Esophagus mucosa (tissue), 1 donor: ENCODE results near the gene CALHM4. TPM values are rescaled to one million over a fixed set of nuclear protein-coding genes. Genes with fewer than 3 reads are reported as not detected.
A peak's percentile ranks its signal among the peaks of the same experiment; 100 is the strongest.

Experiments
- ATAC-seq: fragments of 200-7000 bp; cut with Tn5 transposase; one replicate; pipeline ENCODE4 v1.9.1; 2020
- total RNA-seq: library from RNA; stranded (reverse); gene quantifications from one replicate; pipeline ENCODE4 v1.2.4, GENCODE V29; 2023
- donor health status: DM: yes; HTN: yes; CAD: no.

Gene CALHM4
- not detected for total RNA-seq

DNA sequence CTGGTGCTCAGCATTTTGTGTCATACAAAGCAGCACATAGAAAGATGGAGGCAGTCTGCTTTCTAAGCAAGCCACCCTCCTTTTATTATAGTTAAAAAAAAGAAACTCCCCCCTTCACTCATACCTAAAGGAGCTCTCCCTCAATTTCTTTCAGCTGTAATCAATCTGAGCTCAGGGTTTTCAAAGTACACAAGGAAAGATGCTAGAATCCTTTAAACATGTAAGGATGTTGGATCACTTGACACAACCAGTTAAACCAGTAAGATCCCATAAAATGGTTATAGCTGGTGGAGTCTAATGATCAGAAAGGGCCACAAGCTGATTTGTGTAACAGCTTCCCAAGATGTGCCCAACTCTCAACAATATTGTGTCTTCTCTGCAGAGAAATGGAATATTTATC is at the start of gene CALHM4:
TSS of gene CALHM4 (plus strand) at position 301 of the 400 bp plus-strand sequence. CDS start at position 344, 43 bp downstream.
- ATAC-seq: no peak

- no peak for ATAC-seq
Observed at GRCh38 chr6:116507324-116507723, 46.2 kb upstream of the CALHM4 start.

GRCh38 chr6:116508527-116508926 is 45.0 kb upstream of the CALHM4 start:
- ATAC-seq: no peak

GRCh38 chr6:116511424-116512110 is 42.0 kb upstream of the CALHM4 start, which contains the start of gene CALHM5:
Gene CALHM5, plus strand, starts transcription at chr6:116511639. Its CDS starts 58 bp downstream, at chr6:116511697.
- ATAC-seq: peak; percentile 88

DNA sequence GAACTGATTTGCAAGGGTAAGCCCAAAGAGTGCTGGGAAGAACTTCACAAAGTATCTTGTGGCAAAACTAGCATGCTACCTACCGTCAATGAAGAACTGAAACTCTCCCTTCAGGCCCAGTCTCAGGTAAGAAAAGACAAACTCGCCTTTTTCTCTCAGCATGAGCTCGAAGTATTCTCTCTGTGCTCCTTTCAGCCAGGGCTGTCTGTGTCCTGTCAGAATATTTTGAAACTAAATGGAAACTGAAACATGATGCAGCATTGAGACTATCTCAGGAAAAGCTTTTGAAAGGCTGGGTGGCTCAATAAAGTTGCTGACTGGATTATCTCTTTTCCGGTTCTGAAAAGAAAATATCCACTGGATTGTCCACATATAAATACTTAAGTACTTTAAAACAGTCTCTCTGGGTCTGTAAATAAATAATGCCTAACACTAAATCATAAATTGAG is 41.4 kb upstream of the CALHM4 start:
- ATAC-seq: no peak

- no peak for ATAC-seq
Observed at GRCh38 chr6:116512734-116513133, 40.8 kb upstream of the CALHM4 start.

DNA sequence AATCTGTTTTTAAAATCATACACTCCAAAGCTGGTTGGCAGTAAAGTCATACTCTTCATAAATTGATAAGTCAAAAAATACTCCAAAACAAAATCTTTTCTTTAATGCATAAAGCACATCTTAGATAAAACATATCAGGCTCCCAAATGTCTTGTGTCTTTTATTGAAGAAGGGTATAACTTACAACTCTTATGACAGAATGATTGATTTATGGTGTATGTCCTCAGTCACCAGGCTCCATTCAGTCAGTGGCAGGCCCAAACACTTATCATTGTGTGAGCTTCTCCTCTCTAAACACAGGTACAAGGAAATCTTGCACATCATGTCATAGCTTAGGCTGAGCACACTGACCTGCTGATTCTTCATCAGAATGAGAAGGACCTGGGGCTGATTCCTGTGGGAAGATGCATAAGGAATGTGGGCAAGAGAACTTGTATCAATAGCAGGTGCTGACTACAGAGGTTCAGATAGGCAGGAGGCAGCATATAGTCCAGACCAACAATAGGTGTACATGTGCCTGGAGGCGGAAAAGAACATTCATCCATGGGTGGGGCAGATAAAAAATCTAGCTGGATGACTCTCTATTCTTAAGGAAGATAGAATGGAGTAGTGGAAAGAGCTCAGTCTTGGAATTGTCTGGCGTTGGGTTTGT is 40.2 kb upstream of the CALHM4 start:
- ATAC-seq: peak; percentile 57

DNA sequence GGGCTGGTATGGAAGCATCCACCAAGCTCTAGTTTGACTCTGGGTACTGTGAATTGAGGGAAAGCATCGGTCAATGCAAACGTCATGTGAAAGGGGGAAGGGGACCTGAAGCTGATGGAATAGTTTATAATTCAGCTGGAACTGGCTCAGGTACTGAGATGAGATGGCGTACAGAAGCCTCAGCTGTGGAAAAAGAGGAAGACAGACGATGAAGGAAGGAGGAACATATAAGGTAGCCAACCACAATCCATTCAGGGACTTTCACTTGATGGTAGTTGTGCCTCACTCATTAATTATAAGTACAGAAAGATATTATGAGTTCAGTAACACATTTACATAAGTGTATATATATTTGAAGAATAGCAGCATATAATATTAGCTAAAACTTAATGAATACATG is 39.4 kb upstream of the CALHM4 start:
- ATAC-seq: no peak

- no peak for ATAC-seq
Observed at GRCh38 chr6:116515141-116515540, 38.4 kb upstream of the CALHM4 start.

DNA sequence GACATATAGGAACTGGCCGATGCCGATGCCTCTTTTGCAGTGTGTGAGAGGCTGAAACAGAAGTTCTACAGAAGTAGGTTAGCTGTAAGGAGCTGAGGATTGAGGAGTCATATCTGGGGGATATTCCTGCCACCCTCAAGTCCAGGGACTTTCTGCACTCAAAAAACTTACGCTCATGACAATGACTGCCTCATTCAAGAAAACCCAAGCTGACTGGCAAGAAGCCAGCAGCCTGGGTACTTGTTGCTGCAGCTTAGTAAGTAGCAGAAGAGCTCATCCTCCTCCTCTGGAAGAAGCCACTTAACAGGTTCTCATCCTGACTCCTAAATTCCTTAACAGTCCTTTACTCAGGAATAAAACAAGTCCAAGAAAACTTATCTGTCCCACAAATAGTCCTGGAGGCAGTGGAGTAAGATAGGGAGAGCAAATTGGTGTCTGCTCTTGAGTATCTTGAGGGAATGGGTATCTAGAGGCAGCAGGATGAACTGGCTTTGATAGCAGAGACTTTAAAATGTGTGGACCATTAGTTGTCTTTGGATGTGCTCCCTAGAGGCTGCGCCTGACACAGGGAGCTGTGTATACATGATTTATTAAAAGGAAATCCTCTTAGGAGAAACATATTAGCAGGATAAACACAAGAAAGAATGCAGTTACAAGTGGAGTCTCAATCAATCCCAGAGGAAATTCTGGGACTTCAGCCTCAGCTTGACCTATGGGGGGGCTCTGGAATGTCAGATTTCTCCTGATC is 34.8 kb upstream of the CALHM4 start:
- no peak for ATAC-seq

DNA sequence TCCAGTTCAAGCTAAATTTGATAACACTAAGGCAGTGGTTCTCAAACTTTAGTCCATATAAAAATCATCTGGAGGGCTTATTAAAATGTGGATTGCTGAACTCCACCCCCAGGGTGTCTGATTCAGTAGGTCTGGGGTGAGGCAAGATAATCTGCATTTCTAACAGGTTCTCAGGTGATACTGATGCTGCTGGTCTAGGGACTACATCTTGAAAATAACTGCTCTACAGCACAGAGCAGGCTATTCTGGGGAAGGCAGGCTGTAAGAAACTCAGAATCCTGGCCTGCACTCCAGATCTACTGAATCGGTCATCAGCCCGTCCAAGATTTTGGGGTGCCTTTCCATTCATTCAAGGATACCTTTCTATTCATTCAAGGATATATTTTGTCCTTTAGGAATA is 30.7 kb upstream of the CALHM4 start:
- no peak for ATAC-seq

DNA sequence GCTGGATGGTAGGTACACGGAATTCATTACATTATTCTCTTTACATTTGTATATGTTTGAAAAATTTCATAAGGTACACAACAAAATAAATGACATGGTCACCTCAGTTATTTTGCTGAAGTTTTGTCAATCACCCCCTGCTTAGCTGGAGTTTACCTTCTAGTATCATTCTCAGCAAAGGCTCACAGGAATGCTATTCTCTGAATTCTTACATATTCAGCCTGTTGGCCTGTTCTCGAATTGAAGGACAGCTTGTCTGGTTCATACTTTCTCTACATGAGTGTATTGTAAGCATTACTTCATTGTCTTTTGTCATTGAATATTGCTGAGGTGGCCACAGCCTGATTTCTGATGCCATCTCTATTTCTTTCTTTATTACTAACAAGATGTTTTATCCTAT is 29.3 kb upstream of the CALHM4 start:
- ATAC-seq: no peak

DNA sequence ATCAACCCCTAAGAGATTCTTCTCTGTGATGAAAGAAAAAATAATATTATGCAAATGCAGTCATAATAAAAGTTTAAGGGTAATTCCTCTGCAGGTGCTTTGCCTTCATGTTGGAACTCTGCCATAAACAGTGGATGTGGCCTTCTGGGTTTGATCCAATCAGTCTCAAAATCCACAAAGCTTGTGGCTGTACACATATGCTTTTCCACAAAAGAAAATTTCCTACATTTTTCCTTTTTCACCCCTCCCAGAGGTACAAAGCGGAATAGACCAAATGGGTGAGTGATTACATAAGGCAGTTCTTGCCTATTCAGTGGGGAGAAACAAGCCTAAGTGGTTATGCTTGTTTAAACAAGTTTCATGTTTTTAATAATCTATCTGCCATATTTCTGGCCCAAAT is 25.4 kb upstream of the CALHM4 start:
- no peak for ATAC-seq

DNA sequence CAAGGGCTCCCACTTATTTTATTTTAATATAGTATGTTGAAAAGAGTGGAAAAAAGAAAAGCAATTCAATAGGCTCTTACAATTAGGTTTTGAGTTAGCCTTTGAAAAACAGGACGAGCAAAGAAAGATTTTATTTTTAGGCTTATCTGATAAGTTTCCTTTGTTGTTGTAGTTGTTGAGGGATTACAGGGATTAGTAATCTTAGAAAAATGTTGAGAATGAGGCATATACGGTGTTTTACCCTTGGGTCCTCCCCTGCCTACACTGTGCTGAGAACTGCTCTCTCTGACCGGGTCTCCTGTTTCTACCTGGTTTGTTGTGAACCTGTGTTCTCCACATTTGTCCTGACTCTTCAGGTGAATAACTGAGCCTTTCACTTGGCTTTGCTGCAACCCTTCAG is 24.8 kb upstream of the CALHM4 start:
- ATAC-seq: no peak

DNA sequence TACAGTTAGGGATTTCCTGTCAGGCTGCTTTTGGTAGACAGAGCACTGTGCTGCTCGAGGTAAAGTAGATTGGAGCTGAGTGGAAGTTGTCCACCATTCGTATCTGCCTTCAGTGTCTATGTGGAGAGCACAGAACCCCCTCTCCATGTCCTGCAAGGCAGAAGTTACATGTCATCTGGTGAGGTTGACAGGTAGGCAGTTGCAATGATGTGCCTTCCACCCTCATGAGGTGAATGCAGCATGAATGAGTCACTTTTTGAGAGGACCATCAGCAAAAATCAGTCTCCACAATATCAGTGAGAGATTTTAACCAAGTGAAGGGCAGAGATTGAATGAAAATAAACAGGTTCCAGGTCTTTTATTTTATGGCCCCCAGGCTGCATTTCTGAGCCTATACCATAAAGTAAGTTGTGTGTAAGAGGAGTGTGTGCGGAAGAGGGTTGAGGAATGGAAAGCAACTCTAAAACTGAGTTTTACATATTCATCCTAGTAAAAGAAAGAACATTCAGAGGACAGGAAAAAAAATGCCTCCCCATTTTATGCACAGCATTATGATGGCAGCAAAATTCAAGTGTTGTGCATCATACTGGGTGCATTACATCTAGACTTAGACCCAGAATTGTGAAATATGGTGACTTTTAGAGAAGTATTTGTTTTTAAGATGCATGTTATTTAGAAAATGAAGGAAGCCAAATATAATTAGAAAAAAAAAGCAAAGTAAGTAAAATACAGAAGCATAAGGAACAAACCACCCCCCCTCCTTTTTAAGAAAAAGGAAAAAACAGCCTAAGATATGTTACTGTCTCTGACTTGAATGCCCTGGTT is 23.9 kb upstream of the CALHM4 start:
- no peak for ATAC-seq

DNA sequence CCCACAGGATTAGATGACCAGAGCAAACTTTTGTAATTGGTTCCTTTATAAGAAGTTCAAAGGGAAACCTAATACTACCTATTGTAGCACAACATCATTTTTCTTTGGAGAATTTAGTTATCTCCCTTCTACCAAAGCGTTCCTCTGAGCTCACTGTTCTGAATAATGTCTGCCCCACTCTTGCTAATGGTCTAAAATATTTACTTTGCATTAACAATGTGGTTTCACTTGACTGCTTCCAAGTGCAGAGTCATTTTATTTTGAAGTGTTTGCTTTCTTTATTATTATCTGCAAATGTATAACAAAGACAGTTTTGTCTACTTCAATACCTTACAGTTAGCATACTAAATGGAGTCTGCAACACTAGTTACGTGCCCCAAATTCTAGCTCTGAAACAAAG is 23.1 kb upstream of the CALHM4 start:
- no peak for ATAC-seq

DNA sequence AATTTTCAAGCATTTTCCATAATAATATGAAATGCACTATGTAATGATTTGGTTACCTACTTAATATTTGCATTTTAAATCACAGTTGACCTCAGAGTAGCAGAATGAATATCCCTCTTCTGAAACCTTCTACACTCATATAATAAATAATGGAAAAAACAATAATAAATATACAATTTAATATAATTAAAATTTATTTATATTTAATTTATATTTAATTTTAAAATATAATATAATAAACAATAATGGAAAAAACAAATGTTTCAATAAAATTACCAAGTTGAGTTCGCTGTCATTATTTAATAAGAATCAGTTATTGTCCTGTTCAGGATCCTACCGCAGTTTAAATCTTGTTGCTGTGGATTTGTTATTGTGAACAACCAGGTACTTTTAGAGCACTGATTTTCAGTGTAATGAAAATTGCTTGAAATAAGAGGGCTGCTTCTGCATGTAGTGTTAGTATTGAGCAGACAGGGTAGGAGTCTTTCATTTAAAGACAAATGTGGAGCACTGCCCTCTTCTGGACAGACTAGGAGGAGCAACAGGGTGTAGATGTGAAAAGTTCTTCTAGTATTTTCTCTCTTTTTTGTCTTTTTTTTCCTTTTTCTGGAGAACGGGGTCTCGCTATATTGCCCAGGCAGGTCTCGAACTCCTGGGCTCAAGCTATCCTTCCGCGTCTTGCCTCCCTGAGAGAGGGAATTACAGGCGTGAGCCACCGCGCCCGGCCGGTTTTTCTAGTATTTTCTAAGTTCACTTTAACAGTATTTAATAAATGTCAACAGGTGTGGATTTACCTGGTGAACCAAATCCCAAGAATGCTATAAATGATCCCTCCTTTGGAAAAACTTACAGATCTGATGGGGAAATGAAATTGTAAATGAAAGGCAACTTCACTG is 21.6 kb upstream of the CALHM4 start:
- ATAC-seq: peak; percentile 79

DNA sequence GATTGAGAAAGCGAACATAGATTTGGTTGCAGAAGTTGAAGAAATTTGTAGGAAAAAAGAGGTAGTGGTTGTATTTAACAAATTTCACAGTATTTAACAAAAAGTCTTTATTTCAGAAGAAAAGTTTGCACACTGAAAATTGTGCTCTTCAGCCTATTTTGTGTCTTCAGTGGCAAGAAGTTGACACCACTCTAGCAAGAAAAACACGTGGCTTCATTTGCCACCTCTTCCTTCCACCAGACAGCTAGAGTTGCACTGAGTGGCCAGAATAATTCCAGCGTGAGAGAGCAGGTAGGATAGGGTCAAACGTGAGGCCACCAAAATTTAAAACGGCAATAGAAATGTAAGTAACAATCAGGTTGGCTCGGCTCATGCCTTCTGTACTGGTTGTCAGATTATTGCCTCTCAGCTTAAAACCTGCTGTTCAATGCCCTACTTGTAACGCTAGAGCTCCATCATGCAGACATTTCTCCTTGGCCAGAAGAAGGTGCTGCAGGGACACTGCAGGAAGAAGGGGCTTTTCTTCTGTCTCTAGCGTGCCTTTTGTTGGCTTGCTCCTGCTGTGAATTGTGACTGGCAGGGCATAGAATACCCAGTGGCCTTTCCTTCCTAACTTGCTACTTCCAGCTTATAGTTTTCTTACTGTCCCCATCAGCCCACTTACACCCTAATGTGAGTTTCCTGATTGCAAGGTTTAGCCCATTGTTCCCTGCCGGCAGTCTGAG is 20.2 kb upstream of the CALHM4 start:
- no peak for ATAC-seq

GRCh38 chr6:116535109-116535508 is 18.4 kb upstream of the CALHM4 start:
- ATAC-seq: no peak

- ATAC-seq: peak; percentile 65
Observed at GRCh38 chr6:116536216-116536621, 17.3 kb upstream of the CALHM4 start.

- ATAC-seq: no peak
Observed at GRCh38 chr6:116542426-116542825, 11.1 kb upstream of the CALHM4 start.
